Stimulated activated CD4-positive, alpha-beta T cell treated with anti-CD3 and anti-CD28 coated beads, Interleukin-1b, Interleukin-23, amount 100 ng/mL, for 1 hour (primary cell): ENCODE data around the gene SLC9A7.
"Not testable (repeated sequence)": the region's sequence is repeated elsewhere in the genome, so short reads cannot be mapped to it uniquely, and the experiment has no call there.

Source experiments
- DNase-seq, 2 donors: peaks; one replicate each; pipeline ENCODE4 v3.0.0-alpha.2; 2020; ENCODE audit warnings: low read depth in 2 of 2

Gene SLC9A7

DNA sequence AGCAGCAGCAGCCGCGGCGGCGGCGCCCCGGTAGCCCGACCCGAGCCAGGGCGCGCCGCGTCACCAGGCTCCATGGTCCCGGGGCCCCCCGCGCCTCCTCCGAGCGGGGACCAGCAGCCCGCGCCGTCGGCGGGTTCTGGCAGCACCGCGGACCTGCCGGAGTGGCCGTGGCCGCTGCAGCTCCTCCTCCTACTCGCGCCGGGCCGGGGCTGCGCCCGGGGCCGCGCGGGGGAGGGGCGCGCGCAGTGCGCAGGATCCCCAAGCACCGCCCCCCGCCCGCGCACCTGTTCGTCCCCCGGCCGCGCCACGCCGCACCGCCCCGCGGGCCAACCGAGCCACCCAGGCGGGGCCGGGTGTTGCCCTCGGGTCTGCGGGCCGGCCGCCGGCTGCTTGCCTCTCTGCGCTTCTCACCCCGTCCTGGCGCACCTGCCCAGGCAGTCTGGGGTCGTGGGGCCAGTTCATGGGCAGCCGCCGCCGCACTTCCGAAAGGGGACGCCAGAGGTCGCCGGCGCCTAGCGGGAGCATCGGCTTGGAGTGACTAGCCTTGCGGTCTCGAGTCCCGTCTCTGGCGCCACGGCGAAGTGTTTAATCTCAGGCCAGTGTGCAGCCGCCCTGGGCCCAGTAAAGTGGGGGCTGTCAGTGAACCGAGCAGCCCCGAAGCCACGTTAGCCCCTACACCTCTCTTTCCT lies at the start of gene SLC9A7:
Gene SLC9A7 (minus strand): TSS at position 163 of the 689 bp plus-strand sequence. CDS start 89 bp downstream, at position 74.
- peak; percentile 37 to 60 for DNase-seq

DNA sequence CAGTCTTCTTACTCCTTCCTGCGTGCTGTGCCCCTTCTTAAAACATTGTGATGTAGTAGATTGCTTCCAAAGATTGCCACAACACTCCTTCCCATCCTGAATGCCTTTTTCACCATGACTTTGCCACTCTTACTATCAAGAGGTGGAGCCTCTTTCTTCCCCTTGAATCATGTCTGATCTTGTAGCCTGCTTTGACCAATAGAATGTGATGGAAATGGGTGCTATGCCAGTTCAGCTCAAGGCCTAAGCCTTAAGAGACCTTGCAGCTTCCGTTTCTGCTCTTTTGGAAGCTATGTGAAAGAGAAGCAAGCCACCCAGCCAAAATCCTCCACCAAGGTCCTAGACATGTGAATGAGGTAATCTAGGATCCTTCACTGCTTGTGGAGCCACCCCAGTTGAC lies 46.4 kb upstream of the SLC9A7 start:
- no peak for DNase-seq

DNA sequence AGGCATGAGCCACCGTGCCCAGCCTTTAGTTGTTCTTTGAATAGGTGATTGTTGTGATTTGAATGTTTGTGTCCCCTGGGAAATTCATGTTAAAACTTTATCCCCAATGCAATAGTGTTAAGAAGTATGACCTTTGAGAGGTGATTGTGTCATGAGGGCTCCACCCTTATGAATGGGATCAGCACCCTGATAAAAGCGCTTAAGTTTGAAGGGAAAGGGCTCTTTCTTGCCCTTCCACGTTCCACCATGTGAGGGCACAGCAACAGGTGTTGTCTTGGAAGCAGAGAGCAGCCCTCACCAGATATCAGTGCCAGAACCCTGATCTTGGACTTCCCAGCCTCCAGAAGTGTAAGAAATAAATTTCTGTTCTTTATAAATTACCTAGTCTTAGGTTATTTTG lies 44.2 kb upstream of the SLC9A7 start:
- DNase-seq, result no peak

DNA sequence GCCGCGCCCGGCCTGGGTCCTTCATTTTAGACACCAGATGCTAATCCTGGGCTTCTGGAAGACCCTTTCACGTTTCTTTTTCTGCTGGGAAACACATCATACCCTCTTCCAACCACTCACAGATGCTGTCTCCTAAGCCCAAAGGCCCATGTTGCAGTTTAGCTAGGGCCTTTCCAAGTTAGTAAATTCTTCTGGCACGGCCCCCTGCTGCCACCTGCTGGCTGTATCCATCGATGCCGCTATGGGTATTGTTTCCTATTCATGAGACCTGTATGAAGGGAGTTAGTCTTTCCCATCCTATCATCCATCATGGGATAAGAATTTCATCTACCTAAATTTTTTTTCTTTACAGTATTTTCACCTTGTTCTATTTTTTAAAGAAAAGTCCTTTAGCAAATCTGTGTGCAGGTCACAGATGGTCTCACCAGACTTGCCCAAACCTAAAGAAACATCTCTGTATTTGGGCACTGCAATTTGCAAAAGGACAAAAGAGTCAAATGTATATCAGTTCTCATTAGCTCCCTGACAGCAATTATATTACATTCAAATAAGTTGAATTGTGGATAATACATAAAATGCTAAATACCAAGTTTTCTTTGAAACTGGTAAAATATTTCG lies 37.8 kb upstream of the SLC9A7 start:
- DNase-seq, result peak; percentile 16 to 67

DNA sequence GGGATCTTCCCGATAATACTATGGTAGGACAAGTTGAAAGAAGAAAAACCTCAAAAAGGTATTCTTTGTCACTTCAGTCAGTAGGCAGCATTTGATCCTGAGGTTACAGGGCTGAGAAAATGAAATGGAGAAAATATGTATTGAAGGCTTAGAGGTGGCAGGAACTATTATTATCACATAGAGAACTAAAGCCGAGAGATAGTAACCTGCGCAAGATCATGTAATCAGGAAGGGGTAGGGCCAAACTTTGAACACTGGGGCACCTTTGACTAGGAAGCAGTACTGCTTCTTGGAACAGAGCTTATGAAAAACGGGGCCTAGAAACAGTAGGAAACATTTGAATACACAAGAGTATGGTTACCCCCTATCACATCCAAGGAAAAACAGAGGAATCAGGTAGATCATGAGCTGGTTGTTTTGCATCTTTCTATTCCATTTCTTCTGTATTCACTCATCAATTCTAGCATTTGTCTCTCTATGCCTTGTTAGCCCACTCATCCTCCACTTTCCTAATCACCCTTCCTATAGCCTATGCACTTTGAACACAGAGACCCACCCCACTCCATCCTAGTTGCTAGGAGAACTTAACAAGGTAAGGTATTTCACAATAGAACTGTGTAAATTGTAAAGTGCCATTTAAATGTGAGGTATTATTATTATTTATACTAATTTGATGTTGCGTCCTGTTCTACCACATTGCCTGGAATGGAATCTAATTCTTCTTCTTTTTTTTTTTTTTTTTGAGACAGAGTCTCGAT lies 34.6 kb upstream of the SLC9A7 start:
- no peak for DNase-seq

DNA sequence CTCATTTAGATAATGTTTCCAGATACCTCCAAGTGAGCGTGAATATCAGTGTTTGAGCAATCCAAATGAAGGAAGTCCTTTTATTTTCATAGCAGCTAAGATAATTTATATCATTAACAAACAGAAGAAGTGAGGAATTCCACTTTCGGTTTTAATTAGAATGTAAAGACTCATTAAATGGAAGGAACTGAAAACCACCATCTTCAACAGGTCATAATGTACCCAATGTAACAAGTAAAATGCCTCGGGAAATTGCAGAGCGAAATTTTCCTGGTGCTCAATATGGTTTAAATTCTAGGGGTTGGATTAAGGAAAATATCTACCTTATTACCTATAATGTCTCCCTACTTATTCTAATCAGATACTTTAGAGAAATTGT lies 33.9 kb upstream of the SLC9A7 start:
- no peak for DNase-seq

DNA sequence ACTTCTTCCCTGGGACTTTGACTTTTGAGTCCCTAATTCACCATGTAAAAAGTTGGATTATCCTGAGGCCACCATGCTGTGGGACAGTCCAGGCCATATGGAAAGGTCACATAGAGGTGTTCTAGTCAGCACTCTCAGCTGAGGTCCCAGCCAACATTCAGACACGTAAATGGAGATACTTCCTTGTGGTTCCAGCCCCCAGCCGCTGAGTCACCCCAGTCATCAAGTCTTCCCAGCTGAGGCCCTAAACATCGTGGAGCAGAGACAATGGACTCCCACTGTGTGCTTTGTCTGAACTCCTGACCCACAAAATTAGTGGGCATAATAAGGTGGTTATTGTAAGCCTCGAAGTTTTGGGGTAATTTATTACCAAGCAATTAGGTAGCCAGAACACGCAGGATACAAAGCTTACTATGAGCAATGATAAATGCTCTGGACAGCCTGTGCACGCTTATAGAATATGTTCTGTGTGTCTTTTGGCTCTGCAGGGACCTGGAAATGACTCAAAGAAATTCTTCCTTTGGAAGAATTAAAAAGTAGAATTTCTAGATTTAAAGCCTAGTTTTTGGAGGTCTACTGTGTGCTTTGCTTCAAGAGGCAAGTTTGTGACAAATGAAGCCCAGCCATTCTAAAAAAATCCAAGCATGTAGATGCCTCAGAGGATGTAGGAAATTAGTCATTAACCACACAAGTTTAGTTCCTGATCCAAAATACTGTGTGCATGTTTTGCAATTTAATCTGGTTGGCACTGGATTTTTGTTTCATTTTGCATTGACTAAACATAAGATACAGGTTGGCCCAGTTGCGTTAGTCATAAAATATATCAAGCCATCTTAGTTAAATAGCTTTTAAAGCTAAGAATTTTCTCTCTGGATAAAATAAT lies 33.2 kb upstream of the SLC9A7 start:
- no peak for DNase-seq

DNA sequence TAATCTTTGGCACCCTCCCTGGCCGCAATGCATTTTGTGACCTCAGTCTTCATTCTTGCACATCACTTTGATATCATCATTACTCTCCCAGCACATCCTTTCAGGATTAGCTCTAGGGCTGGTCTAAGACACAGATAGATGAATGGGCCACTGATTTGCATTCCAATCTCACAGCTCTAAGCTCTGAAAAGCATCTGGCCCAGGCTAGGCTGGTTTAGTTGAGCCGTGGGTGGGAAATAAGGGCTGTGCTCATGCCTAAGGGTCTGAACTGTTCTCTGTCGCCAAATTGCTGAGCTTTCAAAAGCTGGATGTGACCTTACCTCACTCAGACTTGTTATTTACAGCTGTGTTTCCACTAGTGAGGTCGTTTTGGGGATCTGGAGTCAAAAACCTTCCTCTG lies 30.0 kb upstream of the SLC9A7 start:
- no peak for DNase-seq

DNA sequence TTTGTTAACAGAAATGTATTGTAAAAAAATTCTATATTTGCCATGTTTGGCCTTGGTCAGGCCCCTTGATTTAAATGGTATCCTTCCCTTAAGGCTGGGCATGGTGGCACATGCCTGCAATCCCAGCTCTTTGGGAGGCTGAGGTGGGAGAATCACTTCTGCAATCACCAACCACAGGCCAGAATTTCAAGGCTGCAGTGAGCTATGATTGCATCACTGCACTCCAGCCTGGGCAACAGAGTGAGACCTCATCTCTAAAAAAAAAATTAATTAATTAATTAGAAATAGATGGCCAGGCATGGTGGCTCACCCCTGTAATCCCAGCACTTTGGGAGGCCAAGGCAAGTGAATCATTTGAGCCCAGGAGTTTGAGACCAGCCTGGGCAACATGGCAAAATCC lies 25.5 kb upstream of the SLC9A7 start:
- DNase-seq, result not testable (repeated sequence)

DNA sequence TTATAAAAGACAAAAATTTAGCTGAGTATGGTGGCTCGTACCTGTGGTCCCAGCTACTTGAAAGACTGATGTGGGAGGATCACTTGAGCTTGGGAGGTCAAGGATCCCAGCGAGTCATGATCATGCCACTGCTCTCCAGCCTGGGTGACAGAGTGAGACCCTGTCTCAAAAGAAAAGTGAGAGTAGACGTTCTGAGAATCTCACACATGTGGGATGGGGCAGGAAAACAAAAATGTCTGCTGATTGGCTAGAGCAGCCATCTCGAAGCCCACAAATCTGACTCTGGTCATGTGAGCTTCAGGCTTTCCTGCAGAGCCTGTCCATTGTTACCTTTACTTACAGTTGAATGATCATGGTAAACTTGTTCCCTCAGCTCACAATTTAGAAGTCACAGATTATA lies 23.1 kb upstream of the SLC9A7 start:
- no peak for DNase-seq

DNA sequence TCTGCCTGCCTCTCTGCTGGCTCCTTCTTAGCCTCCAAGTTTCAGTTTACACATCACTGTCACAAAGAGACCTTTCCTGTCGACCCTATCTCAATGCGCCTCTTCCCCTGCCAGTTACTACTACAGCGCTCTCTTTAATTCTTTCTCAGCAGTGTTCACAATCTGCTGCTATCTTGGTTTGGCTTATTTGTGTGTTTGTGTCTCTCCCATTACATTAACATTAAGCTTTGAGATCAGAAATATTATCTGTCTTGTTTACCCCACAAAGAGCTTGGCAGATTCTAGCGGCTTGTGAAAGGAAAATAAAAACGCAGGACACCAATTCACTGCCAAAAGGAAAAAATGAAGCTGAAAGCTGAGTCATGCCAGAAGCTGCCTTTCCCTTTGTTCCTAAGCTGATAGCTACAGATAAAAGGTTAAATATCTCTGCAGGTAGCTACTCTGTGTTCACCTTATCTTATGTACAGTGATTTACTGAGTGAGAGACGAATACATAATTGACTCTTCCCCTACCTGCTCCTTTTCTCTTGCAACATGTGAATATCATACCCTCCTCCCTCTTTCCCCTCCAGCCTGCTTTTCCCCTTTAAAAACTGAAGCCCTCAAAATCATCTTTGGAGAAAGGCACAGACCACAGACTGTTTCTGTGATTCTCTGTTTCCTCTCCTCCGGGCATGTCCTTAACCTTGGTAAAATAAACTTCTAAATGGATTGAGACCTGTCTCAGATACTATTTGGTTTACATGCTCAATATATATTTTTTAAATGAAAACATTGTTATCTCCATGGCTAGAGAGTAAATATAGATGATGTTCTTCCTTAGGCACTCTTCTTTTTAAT lies 19.3 kb upstream of the SLC9A7 start:
- no peak for DNase-seq

DNA sequence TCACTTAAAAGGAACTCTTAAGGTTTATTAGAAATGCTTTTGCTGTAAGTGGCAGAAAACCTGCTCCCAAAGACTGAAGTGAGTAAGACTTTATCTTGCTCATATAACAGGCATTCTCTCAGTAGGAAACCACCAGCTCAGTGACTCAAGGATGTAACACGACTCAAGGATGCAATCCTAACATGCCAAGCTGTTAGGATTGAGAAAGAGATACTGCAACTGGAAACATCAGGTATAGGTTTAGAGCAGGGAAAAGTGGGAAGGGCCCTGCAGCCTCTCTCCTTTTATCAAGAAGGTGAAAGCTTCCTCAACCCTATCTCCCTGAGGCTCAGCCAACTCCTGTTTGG lies 11.9 kb upstream of the SLC9A7 start:
- DNase-seq, result no peak

DNA sequence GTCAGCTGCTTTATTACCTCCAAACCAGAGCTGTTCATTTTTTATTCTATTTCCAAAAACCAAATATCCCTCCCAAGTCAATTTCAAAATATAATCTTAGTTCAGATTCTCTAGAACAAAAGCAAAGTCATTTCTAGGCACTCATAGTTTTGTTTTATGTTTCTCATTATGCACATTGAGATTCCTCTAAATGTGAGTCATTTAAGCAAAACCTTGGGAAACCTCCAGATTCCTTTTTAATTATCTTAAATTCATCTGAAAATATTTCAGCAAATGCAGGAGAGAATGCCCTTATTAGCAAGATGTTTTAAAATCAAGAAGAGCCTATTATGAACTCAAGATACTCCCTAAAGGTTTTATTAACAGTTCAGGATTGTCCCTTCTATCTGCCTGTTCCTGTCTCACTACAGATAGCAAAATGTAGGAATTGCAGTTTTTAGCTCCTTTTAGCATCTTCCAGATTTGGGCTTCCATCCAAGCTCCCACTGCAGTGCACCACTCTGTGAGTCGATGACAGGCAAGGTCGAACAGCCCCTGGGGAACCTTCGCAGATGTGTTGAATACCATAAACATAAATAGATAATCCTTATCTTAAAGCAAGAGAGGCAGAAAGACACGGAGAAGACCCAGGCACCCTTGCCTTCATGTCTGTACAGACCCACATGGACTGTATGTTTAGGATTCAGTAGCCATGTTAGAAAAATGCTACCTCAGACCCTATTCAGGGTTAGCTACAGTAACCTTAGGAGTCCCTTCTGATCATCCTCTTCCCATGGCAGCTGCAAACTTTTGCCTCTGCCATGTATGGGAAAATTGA lies 11.3 kb upstream of the SLC9A7 start:
- DNase-seq, result no peak

DNA sequence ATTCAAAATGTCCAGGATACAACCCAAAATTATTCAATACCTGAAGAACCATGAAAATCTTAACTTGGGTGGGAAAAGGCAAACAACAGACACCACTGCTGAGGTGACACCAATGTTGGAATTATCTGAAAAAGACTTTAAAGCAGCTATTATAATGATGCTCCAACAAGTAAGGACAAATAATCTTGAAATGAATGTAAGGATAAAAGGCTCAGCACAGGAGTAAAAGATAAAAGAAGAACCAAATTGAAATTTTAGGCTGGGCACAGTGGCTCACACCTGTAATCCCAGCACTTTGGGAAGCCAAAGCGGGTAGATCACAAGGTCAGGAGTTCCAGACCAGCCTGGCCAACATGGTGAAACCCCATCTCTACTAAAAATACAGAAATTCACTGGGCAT lies 4.0 kb upstream of the SLC9A7 start:
- DNase-seq, result no peak

DNA sequence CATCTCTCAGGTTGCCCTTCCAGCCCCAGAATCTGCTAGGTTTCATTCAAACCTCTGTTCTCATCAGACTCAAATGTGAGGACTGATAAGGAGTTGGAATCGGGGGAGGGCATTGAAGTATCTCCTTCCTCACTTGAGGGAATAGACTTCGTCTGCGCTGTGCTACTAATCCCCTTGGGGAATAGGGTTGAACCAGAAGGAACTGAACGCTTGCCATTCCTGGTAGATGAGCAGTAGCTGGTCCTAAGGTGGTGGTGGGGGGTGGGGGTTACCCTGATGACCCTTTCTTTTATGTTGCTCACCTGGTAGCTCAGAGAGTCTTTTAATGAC lies 692 bp upstream of the SLC9A7 start:
- DNase-seq, result no peak

DNA sequence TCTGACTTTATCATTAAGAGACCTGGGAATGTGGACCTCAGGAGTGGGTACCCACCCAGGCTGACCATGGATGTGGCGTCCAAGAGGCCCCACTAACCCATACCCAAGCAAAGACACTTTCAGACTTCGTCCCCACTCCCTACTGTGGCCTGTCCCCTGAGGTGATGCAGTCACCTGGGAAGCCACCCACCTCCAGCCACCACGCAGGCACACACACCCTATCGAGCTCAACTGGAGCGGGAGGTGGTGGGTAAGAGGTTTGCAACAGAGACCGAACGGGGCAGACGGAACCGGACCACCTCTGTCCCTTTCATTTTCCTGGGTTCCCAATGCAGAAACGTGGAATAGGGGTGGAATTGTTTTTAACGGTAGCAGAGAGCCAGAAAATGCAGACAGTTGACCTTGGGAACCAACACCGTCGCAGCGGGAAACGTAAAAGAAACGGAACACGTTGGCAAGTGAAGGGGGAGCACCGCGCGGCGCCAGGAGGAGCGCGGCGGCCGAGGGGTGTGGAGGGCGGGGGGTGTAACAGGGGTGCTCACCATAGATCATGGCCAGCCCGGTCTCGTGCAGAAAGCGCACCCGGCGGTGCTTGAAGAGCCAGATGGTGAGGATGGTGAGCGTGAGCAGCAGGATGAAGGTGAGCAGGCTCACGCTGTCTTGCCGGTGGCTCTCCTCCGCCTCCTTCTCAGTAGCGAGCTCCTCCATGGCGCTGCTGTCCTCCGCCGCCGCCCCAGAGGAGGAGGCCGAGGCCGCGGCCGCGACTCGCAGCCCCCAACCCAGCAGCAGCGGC lies 559 bp downstream of the SLC9A7 start:
- DNase-seq, result no peak

DNA sequence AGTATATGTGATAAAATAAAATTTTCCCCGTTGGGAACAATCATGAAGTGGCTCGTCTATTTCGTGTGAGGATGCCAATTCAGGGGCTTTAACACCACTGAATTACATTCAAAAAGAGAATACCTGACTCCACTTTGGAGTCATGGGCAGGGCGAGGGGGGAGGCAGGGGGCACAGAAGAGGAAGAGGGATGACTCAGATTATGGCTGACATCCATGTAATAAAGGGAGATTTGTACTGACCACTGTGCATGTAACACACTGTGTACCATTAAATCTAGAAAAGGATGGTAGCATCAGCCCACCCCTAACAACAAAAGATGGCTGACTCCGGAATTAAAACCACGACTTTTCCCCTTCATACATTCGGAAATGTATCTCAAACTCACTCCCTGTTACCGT lies 1.3 kb downstream of the SLC9A7 start:
- DNase-seq, result no peak

DNA sequence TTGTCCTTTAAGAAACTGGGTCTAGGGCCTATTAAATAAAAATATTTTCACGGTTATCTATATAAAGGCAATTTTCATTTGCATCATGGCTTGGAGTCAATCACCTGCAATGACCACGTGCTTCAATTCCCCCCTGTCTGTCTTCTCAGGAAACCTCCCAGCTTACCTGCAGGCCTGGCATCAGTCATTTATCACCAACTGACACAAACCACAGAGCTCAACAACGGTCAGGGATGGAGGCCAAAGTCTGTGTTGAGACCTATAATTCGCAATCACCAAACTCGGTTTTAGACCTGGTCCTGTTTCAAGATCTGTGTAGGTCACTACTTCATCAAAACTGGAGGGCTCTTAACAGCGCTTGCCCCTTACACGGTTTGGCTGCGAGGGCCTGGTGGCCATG lies 1.9 kb downstream of the SLC9A7 start:
- no peak for DNase-seq

DNA sequence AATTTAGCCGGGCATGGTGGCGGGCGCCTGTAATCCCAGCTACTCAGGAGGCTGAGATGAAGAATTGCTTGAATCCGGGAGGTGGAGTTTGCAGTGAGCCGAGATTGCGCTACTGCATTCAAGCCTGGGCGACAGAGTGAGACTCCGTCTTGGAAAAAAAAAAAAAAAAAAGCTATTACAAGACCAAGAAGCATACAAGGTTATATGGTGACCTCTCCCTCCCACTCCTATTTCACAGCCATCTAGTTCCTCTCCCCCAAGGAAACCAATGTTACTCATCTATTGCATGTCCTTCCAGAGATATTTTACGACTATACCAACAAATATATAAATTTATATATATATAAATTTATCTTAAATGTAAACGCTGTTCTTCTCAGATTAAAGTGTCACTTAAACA lies 3.2 kb downstream of the SLC9A7 start:
- no peak for DNase-seq

DNA sequence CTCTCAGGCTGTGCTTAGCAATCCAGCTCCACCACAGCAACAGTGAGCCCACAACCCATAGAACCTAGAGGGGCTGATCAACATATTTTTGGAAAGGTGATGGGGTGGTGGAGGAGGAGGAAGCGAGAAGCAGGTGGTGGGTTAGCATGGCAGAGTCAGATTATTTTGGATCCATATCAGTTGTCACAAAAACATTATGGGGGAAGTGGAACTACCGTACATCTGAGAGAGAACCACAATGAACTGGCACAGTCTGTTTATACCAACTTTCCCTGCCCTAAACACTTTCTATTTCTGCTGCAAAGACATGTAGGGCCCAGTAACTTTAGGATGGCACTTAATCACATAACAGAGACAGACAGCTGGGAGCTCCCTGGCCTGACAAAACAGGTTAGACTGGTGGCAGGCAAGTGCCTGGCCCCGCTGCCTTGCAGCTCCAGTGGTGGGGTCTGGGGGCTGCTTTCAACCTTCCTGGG lies 4.3 kb downstream of the SLC9A7 start:
- DNase-seq, result no peak
